NCI-H2029 treated with DMSO at 0.1 percent for 48 hours (cell line): ENCODE data around the gene VWA5B2.

Experiments used
- DNase-seq: peaks from one replicate; lab custom pipeline; 2025; lab: John Stamatoyannopoulos, UW

VWA5B2 gene

DNA sequence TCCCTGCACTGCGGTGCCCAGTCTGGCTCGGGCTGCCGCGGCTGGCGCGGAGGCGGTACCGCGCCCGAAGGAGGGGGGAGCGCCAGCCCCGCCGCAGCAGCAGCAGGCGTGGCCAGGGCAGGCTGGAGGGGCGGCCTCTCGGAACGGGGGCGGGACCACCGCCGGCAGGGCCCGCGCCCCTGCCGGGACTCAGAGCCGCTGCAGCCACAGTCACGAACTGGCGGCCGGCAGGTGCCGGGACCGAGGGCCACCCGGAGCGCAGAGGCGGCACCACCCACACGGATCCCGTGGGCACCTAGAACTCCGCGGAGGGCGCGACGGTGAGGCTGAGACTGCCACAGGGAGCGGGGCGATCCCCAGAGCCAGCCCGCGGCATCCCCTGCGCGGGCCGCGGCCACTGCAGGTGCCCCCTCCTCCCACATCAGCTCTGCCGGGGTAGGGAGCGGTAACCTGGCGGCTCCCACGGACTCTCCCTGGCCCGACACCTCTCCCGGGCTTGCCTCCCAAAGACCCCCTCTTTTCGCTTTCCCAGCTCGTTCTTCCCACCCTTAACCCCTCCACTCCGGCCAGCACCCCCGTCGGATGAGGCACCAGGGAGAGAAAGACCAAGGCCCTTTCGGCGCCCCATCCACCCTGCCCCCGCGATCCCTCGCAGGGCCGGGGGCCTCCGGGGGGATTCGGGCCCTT is at the start of gene VWA5B2:
Gene VWA5B2 (plus strand): TSS at position 192 of the 687 bp plus-strand sequence. CDS start 944 bp downstream, outside the sequence.
- no peak for DNase-seq

DNA sequence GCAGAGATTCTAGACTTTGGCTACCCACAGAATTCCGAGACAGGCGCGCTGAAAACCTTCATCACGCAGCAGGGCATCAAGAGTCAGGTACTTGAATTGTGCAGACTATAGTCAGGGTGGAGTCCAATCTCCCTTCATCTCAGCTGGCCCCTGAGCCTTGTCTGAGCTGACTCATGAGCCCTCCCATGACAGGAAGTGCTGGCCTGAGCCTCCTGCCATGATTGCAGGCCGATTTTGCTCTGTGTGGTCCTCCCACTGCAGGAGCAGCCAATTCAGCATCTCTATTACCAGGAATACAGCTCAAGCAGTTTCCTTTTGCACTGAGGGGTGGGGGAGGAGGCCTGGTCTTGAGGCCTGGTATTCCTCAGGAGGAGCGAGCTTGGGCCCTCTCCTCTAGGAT is 49.2 kb upstream of the VWA5B2 start:
- DNase-seq, result no peak

DNA sequence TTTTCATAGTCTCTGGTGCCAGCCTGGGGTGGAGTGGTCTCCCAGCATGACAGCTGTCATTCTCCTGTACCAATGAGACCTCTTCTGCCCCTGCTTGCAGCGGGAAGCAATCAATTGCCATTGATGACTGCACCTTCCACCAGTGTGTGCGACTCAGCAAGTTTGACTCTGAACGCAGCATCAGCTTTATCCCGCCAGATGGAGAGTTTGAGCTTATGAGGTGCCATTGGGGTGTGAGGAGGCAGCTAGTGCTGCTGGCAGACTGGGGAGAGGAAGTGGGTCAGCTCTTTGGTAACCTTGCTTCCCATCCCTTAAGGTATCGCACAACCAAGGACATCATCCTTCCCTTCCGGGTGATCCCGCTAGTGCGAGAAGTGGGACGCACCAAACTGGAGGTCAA is 47.8 kb upstream of the VWA5B2 start:
- no peak for DNase-seq

DNA sequence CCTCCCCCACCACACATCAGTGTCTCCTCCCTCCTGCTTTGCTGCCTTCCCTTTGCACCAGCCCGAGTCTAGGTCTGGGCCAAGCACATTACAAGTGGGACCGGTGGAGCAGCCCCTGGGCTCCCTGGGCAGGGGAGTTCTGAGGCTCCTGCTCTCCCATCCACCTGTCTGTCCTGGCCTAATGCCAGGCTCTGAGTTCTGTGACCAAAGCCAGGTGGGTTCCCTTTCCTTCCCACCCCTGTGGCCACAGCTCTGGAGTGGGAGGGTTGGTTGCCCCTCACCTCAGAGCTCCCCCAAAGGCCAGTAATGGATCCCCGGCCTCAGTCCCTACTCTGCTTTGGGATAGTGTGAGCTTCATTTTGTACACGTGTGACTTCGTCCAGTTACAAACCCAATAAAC is 45.7 kb upstream of the VWA5B2 start:
- no peak for DNase-seq

DNA sequence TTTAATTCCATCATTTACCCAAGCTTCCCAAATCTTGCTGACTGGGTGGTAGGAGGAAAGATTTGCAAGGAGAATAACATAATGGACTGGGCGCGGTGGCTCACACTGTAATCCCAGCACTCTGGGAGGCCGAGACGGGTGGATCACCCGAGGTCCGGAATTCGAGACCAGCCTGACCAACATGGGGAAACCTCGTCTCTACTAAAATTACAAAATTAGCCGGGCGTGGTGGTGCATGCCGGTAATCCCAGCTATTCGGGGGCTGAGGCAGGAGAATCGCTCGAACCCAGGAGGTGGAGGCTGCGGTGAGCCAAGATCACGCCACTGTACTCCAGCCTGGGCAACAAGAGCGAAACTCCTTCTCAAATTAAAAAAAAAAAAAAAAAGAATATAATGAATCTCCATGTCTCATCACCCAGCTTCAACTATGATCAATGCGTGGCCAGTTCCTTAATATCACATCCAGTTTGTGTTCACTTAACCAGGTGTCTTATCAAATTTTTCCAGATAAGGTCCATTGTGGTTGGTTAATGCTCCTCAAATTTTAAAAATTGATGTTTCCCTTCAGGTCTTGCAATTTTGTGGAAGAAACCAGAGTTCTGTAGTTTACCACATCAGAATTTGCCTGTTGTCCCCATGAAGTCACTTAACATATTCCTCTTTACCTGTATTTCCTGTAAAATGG is 44.7 kb upstream of the VWA5B2 start:
- no peak for DNase-seq

DNA sequence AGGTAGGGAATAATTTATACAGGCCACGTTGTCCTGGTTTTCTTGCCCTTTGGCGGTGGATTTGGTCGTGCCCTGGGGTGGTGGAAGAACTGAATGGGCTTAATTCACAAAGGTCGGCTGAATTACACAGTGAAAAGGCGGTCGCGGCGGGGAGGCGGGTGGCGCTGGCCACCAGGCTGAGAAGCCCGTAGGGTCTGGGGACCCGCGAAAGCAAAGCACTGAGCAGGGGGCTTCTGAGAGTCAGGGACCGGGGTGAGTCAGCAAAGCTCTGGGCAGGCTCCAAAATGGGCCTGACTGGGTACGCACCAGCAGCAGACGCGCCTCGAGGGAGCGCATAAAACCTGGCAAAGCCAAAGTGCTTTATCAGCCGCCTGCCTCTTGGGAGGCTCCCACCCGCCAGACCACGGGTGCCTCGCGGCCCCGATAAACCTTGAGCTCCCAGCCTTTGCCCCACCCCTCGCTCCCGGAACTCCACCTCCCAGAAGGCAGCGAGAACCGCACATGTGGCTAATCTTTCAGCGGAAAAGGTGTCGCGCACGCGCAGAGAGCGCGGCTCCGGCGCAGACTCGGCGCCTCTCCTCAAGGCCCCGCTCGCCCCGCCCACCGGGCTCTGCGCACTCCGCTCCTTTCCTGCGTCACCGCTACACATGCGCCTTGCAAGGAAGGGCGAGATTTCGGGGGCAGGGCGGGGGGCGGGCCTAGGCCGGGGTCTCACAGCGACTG is 43.8 kb upstream of the VWA5B2 start:
- DNase-seq, result peak; percentile 89

DNA sequence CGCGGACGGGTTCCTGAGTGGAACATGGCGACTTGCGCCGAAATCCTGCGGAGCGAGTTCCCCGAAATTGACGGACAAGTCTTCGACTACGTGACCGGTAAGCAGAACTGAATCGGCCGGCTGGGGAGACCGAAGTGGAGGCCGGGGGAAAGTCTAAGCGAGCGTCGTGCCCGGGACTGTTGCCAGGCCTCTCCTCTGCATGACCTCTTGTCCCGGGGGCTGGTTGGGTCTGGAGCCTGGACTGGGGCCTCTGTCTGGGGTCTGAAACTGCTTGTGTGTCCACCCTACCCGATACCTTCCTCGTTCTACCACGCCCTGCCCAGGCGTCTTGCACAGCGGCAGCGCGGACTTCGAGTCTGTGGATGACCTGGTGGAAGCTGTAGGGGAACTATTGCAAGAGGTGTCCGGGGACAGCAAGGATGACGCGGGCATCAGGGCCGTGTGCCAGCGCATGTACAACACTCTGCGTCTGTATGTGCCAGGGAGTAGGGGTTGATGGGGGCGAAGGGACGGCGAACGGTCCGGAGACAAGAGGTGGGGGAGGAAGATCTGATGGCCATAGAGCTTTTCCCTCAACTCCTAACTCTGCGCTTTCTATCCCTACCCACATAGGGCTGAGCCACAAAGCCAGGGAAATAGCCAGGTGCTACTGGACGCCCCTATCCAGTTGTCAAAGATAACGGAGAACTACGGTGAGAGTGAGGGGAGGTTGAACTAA is 43.0 kb upstream of the VWA5B2 start, which contains the start of gene ABCF3:
Gene ABCF3 (plus strand): TSS at position 16 of the 718 bp plus-strand sequence. CDS start 9 bp downstream, at position 25.
- no peak for DNase-seq

DNA sequence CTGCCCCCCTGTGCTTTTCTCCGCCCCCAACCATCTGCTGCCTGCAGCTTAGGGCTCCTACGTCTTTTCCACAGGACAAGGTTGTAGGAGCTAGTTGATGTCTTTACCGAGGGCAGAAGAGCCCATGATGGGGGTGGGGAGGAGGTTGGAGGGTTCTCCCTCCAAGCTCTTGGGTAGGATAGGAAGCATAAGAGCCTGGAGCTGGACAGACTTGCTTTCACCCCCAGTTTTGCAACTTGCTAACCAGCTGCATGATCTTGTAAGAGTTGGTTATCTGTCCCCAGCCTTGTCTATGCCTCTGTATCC is 42.5 kb upstream of the VWA5B2 start:
- DNase-seq, result no peak

DNA sequence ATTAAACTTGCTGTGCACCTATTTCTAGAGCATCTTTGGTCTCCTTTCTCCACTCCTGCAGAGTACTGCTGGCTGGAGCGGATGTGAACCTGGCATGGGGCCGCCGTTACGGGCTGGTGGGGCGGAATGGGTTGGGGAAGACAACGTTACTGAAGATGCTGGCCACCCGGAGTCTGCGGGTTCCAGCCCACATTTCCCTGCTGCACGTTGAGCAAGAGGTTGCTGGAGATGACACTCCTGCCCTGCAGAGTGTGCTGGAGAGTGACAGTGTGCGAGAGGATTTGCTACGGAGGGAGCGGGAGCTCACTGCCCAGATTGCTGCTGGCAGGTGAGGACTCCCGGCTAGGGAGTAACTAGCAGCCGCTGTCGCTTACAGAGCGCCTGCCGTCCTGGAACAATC is 41.3 kb upstream of the VWA5B2 start:
- no peak for DNase-seq

DNA sequence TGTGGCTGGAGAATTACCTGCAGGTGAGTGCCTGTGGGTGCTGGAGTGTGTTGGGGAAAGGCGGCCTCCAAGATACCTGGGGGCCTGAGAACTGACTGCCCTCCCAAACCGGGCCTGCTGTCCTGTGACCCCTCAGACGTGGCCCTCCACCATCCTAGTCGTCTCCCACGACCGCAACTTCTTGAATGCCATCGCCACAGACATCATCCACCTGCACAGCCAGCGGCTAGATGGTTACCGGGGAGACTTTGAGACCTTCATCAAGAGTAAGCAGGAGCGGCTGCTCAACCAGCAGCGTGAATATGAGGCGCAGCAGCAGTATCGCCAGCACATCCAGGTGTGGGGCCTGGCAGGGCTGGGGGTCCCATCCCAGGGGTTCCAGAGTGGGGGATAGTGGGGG is 40.0 kb upstream of the VWA5B2 start:
- DNase-seq, result no peak

DNA sequence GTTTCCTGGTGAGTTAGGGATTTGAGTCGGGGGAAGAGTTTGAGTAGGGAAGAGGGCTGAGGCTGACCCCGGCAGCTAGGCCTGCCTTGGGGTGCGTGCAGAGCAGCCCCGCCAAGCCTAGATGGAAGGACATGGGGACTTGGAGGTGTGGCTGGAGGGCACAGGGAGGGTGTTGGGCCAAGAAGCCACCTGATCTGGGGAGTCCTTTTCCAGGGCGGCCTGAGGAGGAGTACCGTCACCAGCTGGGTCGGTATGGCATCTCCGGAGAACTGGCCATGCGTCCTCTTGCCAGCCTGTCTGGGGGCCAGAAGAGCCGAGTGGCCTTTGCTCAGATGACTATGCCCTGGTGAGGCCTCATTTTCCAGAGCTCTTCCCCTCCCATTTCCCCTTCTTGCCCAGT is 36.5 kb upstream of the VWA5B2 start:
- DNase-seq, result no peak

DNA sequence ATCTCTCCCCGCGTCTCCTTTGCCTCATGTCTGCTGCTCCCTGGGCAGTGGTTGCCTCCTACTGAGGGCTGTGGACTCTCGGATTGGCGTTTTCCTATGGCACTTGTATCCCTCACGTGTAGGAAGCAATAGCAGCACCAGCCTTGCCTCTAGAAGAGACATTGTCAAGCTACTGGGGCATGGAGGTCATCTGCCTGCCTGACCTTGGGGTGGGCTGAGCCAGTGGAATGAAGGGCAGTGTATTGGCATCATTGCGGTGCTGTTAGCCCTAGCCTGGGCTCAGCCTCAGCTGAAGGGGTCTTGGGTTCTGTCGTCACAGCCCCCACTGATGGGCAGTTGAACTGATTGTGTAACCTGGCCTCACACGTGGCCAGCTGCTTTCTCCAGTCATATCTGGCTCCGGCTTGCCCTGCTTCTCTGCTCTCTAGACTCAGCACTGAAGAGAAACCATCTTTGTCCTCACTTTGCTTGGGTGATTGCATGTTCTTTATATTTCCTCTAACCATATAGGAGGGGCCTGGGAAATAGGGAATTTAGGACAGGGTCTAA is 35.3 kb upstream of the VWA5B2 start:
- DNase-seq, result no peak

DNA sequence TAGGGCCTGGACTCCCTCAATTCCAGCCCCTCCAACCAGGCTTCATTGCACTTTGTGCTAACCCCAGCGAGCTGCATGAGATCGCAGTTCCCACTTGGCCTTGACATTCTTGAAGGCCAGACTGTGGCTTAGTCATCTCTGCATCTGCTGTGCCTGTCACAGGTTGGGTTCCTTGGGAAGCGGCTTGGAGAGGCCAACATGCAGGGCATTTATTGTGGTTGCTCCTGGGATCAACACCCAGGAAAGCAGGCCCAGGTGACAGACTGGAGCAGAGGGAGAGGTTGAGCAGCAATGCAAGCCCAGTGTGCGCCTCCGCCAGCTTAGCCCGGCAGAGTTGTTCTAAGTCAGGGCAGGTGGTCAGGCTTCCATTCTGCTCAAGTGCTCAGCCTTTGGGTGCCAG is 32.8 kb upstream of the VWA5B2 start:
- DNase-seq, result no peak

DNA sequence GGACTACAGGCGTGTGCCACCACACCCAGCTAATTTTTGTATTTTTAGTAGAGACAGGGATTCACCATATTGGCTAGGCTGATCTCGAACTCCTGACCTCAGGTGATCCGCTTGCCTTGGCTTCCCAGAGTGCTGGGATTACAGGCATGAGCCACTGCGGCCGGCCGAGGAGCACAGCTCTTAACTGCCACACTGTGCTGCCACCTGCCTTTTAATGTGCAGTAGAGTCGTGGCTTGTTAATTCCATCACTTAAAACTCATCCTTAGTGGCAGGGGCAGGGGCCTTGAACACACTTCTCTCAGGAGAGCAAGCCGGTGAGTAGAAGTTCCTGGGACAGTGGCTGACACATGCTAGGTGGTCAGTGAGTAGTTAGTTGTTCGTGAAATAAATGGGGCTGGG is 30.9 kb upstream of the VWA5B2 start:
- no peak for DNase-seq

DNA sequence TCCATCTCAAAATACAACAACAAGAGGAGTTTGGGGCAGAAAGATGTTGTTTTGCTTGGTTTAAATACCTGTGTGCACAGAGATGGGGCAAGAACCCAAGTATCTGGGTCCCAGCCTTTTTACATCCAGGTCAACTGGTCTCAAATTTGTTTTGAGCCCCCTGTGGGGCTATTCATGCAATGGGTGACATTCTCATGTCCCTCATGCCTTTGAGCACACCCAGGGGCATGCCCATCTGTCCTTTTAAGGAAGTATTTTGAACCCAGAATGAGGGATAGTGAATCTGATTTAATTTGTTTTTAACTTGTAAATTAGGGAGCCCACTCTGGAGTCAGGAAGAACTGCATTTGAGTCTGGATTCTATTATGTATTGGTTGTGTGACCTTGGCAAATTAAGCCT is 28.6 kb upstream of the VWA5B2 start:
- DNase-seq, result no peak

DNA sequence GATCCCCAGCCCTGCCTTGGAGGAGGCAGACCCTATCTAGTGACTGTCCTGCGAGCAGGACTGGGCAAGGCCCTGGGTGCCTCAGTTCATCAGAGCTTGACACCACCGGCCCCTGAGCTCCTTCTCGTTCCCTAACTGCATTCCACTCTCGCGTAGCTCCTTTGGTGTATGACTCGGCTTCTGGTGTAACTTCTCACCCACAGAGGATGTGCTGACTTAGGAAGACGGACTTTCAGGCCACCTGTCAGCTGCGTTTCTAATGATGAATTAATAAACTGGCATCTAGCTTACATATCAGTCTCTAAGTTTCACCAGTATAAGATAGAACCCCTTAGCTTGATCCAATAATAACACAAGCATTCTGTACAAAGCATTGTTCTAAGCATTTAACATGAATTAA is 25.9 kb upstream of the VWA5B2 start:
- no peak for DNase-seq

DNA sequence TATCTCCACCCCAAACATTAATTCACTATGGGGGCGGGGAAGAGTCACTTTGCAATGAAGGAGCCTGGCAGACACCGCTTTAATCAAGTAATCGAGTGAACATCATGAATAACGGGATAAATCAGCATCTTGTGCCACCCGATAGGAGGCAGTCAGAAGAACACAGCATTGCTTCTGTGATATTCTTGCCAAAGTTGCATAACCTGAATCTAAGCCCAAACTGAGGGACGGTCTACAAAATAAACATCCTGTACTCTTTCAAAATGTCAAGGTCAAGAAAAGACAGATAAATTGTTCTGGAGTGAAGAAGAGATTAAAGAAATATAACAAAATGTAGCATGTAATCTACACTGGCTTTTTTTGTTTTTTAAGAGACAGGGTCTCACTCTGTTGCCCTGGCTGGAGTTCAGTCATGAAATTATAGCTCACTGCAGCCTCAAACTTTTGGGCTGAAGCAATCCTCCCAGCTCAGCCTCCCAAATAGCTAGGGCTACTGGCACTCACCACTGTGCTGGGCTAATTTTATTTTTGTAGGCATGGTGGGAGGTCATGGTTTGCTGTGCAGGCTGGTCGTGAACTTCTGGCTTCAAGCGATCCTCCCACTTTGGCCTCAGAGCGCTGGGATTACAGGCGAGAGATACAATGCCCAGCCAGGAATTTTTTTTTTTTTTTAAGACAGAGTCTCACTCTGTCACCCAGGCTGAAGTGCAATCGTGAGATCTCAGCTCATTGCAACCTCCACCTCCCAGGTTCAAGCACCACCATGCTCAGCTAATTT is 20.1 kb upstream of the VWA5B2 start:
- no peak for DNase-seq

DNA sequence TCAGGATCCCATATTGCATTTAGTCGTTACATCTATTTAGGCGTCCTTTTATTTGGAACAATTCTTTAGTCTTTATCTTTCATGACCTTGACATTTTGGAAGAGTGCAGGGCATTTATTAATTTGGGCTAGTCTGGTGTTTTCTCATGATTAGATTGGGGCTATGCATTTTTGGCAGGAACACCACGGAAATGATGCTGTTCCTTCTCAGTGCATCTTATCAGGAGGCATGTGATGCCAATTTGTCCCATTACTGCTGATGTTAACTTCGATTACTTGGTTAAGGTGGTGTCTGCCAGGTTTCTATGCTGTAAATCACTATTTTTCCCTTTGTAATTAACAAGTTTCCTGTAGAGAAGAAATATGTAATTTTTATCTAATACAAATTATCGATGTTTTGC is 18.1 kb upstream of the VWA5B2 start:
- no peak for DNase-seq

DNA sequence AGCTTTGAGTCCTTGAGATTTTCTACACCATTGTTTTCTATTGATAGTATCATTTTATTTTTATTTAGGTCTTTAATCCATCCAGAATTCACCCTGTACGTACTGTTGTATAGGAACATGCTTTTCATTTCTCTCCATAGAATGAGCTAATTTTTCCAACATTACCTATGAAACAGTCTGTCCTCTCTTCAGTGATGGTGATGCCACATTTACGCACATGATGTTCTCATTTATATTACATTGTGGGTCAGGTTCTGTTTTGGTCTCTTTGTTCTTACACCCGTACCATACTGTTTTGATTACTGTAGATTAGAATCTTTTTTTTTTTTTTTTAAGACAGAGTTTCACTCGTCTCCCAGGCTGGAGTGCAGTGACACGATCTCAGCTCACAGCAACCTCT is 17.7 kb upstream of the VWA5B2 start:
- DNase-seq, result no peak

DNA sequence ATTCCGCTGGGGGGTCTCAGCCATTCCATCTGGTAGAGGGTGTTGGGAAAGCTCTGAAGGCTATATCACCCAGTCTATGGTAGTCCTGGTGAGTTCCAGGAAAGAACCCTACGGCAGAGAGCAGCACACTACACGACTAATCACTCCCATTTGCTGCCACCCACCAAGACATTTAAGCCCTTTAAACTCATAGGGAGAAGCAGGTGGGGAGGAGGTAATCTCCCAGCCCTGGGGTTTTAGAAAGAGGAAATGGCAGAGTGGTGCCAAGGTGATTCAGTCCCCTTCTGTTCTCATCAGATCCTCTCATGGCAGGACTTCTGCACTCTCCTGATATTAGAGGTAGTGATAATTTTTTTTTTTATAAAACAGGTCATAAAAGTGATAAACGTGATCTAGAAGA is 10.6 kb upstream of the VWA5B2 start:
- DNase-seq, result no peak

DNA sequence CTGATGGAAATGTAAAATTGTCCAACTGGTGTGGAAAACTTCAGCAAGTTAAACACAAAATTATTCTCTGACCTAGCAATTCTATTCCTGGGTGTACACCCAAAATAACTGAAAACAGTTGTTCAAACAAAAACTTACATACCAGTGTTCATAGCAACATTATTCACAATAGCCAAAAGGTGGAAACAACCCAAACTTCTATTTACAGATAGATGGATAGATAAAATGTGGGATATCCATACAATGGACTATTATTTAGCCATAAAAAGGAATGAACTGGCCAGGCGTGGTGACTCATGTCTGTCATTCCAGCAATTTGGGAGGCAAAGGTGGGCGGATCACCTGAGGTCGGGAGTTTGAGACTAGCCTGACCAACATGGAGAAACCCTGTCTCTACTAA is 6.9 kb upstream of the VWA5B2 start:
- DNase-seq, result no peak

DNA sequence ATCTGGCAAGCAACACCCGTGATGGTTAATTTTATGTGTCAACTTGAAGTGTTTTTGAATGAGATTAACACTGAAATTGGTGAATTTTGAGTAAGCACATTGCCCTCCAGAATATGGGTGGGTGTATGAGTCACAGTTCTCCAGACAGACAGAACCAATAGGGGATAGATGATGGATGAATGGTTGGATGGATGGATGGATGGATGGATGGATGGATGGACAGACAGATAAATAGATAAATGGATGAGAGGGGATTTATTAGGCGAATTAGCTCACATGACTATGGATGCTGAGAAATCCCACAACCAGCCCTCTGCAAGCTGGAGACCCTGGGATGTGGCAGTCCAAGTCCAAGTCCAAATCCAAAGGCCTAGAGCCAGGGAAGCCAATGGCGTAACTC is 5.4 kb upstream of the VWA5B2 start:
- DNase-seq, result no peak
